Stimulated activated CD4-positive, alpha-beta T cell treated with anti-CD3 and anti-CD28 coated beads, Interleukin-15, amount 100 ng/mL, for 1 hour (primary cell): ENCODE results near the gene IFI44L.

Experiments used
- DNase-seq, 2 donors: peaks; one replicate each; pipeline ENCODE4 v3.0.0-alpha.2; 2020; ENCODE audit warnings: low read depth in 1 of 2, low spot score in 1 of 2

The IFI44L gene

GRCh38 chr1:78619803-78620579, at the start of gene IFI44L:
Gene IFI44L, plus strand, starts transcription at chr1:78620448. Its CDS starts 7,468 bp downstream, at chr1:78627916.
- peak; percentile 16 to 47 for DNase-seq

GRCh38 chr1:78570539-78570938, 49.7 kb upstream of the IFI44L start:
- DNase-seq = no peak

GRCh38 chr1:78577257-78578100, 42.8 kb upstream of the IFI44L start:
- DNase-seq = no peak

- DNase-seq = no peak
These were observed 33.7 kb upstream of the IFI44L start for GRCh38 chr1:78586572-78586971.

DNA sequence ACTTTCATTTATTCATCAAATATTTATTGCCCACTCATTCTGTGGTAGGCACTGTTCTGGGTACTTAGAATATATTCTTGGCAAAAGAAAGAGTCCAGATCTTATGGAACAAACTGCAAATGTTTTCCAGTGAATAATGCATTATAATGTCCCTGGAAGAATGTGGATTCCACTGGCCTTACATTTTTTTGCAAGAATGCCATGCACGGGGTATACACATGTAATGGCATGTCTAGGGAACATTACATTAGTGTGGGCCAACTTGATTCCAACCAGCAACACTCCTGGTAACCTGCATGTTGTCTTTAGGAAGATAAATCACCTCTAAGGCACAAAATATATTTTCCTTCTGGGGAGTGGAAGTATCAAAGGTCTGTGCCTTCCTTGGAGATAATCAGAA, 33.0 kb upstream of the IFI44L start:
- DNase-seq = no peak

DNA sequence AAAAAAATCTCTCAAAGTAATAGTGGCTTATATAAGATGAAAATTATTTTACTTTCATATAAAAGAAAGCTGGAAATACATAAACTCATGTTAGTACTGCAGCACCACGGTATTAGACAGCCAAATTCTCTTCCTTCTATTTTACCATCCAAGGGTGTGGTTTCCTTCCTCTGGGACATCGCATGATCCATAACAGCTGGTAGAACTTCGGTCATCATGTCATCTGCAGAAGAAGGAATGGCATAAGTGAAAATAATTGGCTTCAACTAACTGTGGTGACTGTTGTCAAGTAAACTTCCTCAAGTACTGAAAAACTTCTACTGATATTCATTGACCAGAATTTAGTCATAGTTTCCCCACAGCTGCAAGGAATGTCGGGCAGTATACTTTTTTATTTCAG, 28.3 kb upstream of the IFI44L start:
- DNase-seq = no peak

GRCh38 chr1:78599294-78599693, 21.0 kb upstream of the IFI44L start:
- DNase-seq = no peak

GRCh38 chr1:78601068-78601467, 19.2 kb upstream of the IFI44L start:
- DNase-seq = no peak

DNA sequence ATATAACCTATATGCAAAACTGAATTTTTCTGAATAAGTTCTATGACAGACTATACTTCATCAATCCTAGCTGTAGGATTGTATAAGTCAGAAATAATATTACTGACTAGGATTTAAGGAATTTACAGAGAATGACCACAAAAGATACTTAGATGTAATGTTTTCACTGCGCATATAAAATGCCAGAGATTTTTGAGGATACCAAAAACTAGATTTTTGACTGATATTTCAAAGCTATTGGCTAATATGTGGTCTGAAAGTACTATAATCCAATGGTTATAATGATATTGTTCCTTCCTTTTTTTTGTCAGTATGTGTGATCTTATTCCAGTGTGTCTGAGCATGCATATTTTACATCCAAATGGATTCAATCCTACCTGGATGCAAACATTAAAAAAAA, 17.0 kb upstream of the IFI44L start:
- no peak for DNase-seq

- no peak for DNase-seq
These were observed 15.6 kb upstream of the IFI44L start for GRCh38 chr1:78604643-78605042.

- DNase-seq = no peak
These were observed 14.0 kb upstream of the IFI44L start for GRCh38 chr1:78606274-78606673.

DNA sequence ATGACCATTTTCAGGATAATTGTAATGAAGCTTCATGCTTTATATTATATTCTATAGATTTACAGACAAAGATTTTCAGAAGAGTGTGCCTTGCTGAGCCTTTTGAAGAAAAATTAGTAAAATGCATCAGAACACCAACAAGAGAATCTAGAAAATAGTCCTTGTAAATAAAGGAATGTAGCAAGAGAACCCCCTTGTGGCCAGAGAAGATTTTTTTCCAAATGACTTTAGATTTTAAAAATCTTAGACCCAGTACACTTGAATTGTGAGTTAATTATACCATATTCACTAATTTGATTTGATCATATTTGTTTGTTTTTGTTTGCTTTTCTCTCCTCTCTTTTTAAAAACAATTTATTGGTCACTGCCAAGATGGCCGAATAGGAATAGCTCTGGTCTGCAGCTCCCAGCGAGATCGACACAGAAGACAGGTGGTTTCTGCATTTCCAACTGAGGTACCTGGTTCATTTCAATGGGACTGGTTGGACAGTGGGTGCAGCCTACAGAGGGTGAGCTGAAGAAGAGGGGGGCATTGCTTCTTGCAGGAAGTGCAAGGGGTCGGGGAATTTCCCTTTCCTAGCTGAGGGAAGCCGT, 12.8 kb upstream of the IFI44L start:
- no peak for DNase-seq

DNA sequence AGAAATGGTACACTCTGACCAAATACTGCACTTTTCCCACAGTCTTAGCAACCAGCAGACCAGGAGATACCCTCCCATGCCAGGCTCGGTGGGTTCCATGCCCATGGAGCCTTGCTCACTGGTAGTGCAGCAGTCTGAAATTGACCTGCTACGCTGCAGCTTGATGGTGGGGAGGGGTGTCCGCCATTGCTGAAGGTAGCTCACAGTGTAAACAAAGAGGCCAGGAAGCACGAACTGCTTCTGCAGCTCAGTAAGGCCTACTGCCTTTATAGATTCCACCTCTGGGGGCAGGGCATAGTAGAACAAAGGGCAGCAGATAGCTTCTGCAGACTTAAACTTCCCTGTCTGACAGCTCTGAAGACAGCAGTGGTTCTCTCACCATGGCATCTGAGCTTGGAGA, 12.3 kb upstream of the IFI44L start:
- no peak for DNase-seq

DNA sequence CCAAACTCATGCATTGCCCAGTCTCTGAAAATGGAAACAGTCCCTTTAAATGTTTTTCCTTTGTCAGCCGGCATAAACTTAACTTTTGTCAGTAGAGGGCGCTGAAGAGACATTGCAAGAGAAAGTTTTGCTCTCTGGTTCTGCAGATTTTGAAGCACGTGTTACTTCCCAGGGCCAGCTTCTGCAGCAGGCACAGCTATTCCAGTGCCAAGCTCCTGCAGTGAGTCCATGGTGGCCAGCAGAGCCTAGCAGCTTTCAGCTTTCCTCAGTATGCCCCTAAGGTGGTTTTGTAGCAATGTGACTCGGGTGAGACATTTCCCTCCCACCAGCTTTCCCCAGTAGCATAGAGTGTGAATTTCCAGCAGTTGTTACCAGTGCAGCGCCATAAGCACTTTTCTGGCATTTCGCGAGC, 2.6 kb upstream of the IFI44L start:
- no peak for DNase-seq

DNA sequence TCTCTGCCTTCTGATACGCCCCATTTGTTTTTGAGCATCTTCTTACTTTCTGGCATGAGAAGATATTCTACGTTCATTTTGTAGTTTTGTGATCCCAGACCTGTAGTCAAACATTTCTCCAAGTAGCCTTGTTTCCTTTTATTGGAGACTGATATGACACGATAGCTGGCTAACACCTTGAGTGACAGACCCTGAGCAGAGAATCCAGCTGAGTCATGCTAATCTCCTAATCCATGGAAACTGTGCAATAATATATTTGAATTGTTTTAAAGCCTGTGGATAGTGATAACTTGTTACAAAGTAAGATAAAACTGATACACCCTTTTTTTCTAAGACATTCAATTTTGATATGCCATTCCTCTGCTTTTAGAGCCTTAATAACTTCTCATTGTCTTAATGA, 1.2 kb upstream of the IFI44L start:
- DNase-seq = no peak

DNA sequence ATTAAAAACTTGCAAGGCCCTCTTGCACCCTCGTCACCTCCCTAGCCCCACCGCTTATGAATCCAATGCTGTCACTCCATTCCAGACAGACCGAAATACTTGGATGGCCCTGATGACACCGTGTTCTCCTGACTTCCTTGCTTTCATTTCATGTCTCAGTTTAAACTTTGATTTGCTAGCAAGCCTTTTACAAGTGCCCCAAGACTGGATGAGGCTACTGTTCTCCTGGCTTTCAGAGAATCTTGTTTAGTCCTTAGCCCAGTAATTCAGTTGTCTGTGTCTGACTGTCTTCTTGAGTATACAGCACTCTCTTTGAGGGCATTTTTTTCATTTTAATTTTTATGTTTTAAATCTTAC, 824 bp upstream of the IFI44L start:
- DNase-seq = no peak

GRCh38 chr1:78620666-78621065, 418 bp downstream of the IFI44L start:
- DNase-seq = no peak

- no peak for DNase-seq
These were observed 2.3 kb downstream of the IFI44L start for GRCh38 chr1:78622548-78622947.

- no peak for DNase-seq
These were observed 3.8 kb downstream of the IFI44L start for GRCh38 chr1:78624035-78624434.

- DNase-seq = no peak
These were observed 7.1 kb downstream of the IFI44L start for GRCh38 chr1:78627321-78627720.

GRCh38 chr1:78630600-78630999, 10.4 kb downstream of the IFI44L start:
- DNase-seq = no peak

GRCh38 chr1:78633209-78633608, 13.0 kb downstream of the IFI44L start:
- no peak for DNase-seq
